Measurements from ENCODE around the gene ACY1. TPM values are rescaled to one million over a fixed set of nuclear protein-coding genes. Genes with fewer than 3 reads are reported as not detected.

The ACY1 gene
- total and polyA plus RNA-seq, 2 of the 13 experiments (the other 11 are each of a cell fraction or from before 2014, with no cell fraction given): 113 to 162 TPM

GRCh38 chr3:51937611-51938450 lies 45.5 kb upstream of the ACY1 start:
- H3K4me2 ChIP-seq (ENCODE audit: low read depth, low read length): no peak overlapping the region
- no TSS peak for BruUV-seq (replicated peaks)
- FAIRE-seq: no peak
- no peak overlapping the region for H2AFZ ChIP-seq (ENCODE audit: low read length)
- CTCF ChIA-PET (ENCODE audit: low intra/inter-chr PET ratio, low total read pairs): no interaction called here
- no peak for ATAC-seq
- in situ Hi-C loops (cut with HindIII; ENCODE audit: extremely low pct_ligation_motif_present, low pct_unique_long_range_greater_than_20kb): no loop called here
- H3K27ac ChIP-seq (ENCODE audit: extremely low read length, insufficient read depth, low read length): no peak overlapping the region
- H3K9ac ChIP-seq (ENCODE audit: insufficient read depth, low read depth, low read length): no peak overlapping the region
- peaks cover 21 to 58% of the 10 kb centered on the region in 2 experiments; a peak in 4 of 5 replicates for H3K36me3 ChIP-seq (replicated peaks in 1 of 2; ENCODE audit: control insufficient read depth in 1 of 2, insufficient read depth in 2 of 2, low read length in 2 of 2)
- DNase-seq (ENCODE audit: low spot score): no peak
- no peak overlapping the region for H3K4me3 ChIP-seq (replicated peaks in 1 of 3; ENCODE audit: insufficient read depth in 1 of 3, low read depth in 2 of 3, low read length in 3 of 3)
- TF ChIP-seq RBM22 (optimal IDR thresholded peaks at IDR 0.05; ENCODE audit: low read length) (no peak), SUZ12 (IDR thresholded peaks at IDR 0.05; ENCODE audit: low read depth, low read length) (no peak)
- TF ChIP-seq, protein P1, sequence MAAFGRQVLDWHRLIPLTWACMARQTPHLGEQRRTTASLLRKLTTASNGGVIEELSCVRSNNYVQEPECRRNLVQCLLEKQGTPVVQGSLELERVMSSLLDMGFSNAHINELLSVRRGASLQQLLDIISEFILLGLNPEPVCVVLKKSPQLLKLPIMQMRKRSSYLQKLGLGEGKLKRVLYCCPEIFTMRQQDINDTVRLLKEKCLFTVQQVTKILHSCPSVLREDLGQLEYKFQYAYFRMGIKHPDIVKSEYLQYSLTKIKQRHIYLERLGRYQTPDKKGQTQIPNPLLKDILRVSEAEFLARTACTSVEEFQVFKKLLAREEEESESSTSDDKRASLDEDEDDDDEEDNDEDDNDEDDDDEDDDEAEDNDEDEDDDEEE (CRISPR knock-in tag; IDR thresholded peaks at IDR 0.05): no peak
- TF ChIP-seq, protein P2, sequence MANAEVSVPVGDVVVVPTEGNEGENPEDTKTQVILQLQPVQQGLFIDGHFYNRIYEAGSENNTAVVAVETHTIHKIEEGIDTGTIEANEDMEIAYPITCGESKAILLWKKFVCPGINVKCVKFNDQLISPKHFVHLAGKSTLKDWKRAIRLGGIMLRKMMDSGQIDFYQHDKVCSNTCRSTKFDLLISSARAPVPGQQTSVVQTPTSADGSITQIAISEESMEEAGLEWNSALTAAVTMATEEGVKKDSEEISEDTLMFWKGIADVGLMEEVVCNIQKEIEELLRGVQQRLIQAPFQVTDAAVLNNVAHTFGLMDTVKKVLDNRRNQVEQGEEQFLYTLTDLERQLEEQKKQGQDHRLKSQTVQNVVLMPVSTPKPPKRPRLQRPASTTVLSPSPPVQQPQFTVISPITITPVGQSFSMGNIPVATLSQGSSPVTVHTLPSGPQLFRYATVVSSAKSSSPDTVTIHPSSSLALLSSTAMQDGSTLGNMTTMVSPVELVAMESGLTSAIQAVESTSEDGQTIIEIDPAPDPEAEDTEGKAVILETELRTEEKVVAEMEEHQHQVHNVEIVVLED (CRISPR knock-in tag; IDR thresholded peaks at IDR 0.05; ENCODE audit: borderline replicate concordance): no peak
- no peaks in the 10 kb centered on the region; the same call in 1 of the 2 replicates for H4K20me1 ChIP-seq (ENCODE audit: insufficient read depth, low read length)
- H3K27me3 ChIP-seq (ENCODE audit: control insufficient read depth in 1 of 2, insufficient read depth in 2 of 2, low read length in 2 of 2): no peaks in the 10 kb centered on the region; a peak in 1 of 5 replicates
- H3K79me2 ChIP-seq (ENCODE audit: insufficient read depth, low read length): peaks cover 28% of the 10 kb centered on the region
- H3K4me1 ChIP-seq (ENCODE audit: insufficient read depth, low read length): peaks cover 25% of the 10 kb centered on the region
- no peaks in the 10 kb centered on the region for H3K9me3 ChIP-seq (ENCODE audit: low read length)
- 96% methylated on average over 11 of the region's 13 CpGs for WGBS (ENCODE audit: low lambda C conversion rate)
- POLR2A ChIA-PET: no interaction called here
- intact Hi-C loops (cut with micrococcal nuclease; ENCODE audit: unreplicated experiment): no loop called here

All from HepG2 (cell line).